Fibroblast of upper back skin (primary cell): ENCODE data around the gene SIN3B.
"Not testable (repeated sequence)": the region's sequence is repeated elsewhere in the genome, so short reads cannot be mapped to it uniquely, and the experiment has no call there.

Experiments used
- DNase-seq: peaks from one replicate; pipeline ENCODE4 v3.0.0-alpha.2; 2013

The SIN3B gene

GRCh38 chr19:16868423-16869130 lies 39.4 kb downstream of the SIN3B start:
- DNase-seq: no peak

- no peak for DNase-seq
Measured at GRCh38 chr19:16869331-16869972, 40.3 kb downstream of the SIN3B start.

GRCh38 chr19:16871871-16872270 lies 42.7 kb downstream of the SIN3B start:
- no peak for DNase-seq

GRCh38 chr19:16872728-16873127 lies 43.5 kb downstream of the SIN3B start:
- no peak for DNase-seq

GRCh38 chr19:16873594-16873993 lies 44.4 kb downstream of the SIN3B start:
- no peak for DNase-seq

- no peak for DNase-seq
Measured at GRCh38 chr19:16874250-16874977, 45.2 kb downstream of the SIN3B start.

- DNase-seq: not testable (repeated sequence)
Measured at GRCh38 chr19:16874978-16875299, 45.7 kb downstream of the SIN3B start.

GRCh38 chr19:16875584-16876555 lies 46.7 kb downstream of the SIN3B start:
- DNase-seq: no peak

GRCh38 chr19:16876904-16877361 lies 47.7 kb downstream of the SIN3B start:
- DNase-seq: no peak

- DNase-seq: no peak
Measured at GRCh38 chr19:16877581-16877980, 48.4 kb downstream of the SIN3B start.

- no peak for DNase-seq
Measured at GRCh38 chr19:16878181-16878965, 49.2 kb downstream of the SIN3B start.

GRCh38 chr19:16880884-16881554 lies 51.8 kb downstream of the SIN3B start:
- no peak for DNase-seq

- no peak for DNase-seq
Measured at GRCh38 chr19:16882146-16882545, 52.9 kb downstream of the SIN3B start.

- DNase-seq: no peak
Measured at GRCh38 chr19:16883522-16883921, 54.3 kb downstream of the SIN3B start.

GRCh38 chr19:16885166-16885565 lies 56.0 kb downstream of the SIN3B start:
- peak; percentile 9 for DNase-seq

- DNase-seq: peak; percentile 27
Measured at GRCh38 chr19:16886305-16886880, 57.2 kb downstream of the SIN3B start.

- no peak for DNase-seq
Measured at GRCh38 chr19:16887353-16888265, 58.4 kb downstream of the SIN3B start.

- DNase-seq: peak; percentile 5
Measured at GRCh38 chr19:16888629-16889365, 59.6 kb downstream of the SIN3B start, which contains the start of gene F2RL3. TSS of gene F2RL3 (plus strand) at chr19:16888999. CDS start at chr19:16889190, 191 bp downstream.

GRCh38 chr19:16889366-16889882 lies 60.2 kb downstream of the SIN3B start:
- DNase-seq: no peak
